ENCODE data around the gene EPHB1. TPM values are rescaled to one million over a fixed set of nuclear protein-coding genes. Genes with fewer than 3 reads are reported as not detected.

The EPHB1 gene
- total RNA-seq, 1 experiment from 2014 or later, result 0.86 TPM

GRCh38 chr3:135213822-135214221 is 418.8 kb downstream of the EPHB1 start:
- ATAC-seq (no peak), DNase-seq (ENCODE audit: low read depth, low spot score) (no peak)
- no peak overlapping the region for H3K27ac ChIP-seq (ENCODE audit: low read depth, low read length)
- no peak overlapping the region for H2AFZ ChIP-seq (ENCODE audit: low read depth, low read length, poor library complexity, severe bottlenecking)
- ChIA-PET POLR2A (no interaction called here), CTCF (no interaction called here), RAD21 (ENCODE audit: low non-redundant PET in 1 of 2, low total read pairs in 2 of 2, uncharacterized antibody in 2 of 2, unreplicated experiment in 2 of 2) (no interaction called here)
- no peaks in the 10 kb centered on the region for H4K20me1 ChIP-seq (ENCODE audit: insufficient read depth)
- H3K27me3 ChIP-seq (ENCODE audit: insufficient read depth, low read length), result 0 out of 2 replicates have a peak, but pooled peaks cover 3% of the 10 kb centered on the region
- no peak overlapping the region for H3K9ac ChIP-seq (ENCODE audit: low read length)
- intact Hi-C loops (cut with micrococcal nuclease), result no loop called here
- H3K4me1 ChIP-seq (ENCODE audit: control insufficient read depth in 1 of 2, insufficient read depth in 2 of 2, low read length in 2 of 2), result no peaks in the 10 kb centered on the region
- H3K9me2 ChIP-seq (ENCODE audit: insufficient read depth), result no peaks in the 10 kb centered on the region
- no peaks in the 10 kb centered on the region for H3K79me2 ChIP-seq (ENCODE audit: insufficient read depth, low read length)
- no peak overlapping the region for H3K4me2 ChIP-seq (ENCODE audit: low read length)
- H3K36me3 ChIP-seq (ENCODE audit: control insufficient read depth in 1 of 2, insufficient read depth in 2 of 2, low read length in 2 of 2), result no peaks in the 10 kb centered on the region
- TF ChIP-seq SRF (IDR thresholded peaks at IDR 0.05; ENCODE audit: low read depth) (no peak), REST (IDR thresholded peaks at IDR 0.05; ENCODE audit: low read depth) (no peak), TCF7L2 (IDR thresholded peaks at IDR 0.05; ENCODE audit: borderline replicate concordance, extremely low read depth, insufficient read depth, insufficient read length) (no peak), JUND (IDR thresholded peaks at IDR 0.05) (no peak), CEBPB (IDR thresholded peaks at IDR 0.05; ENCODE audit: low read depth) (no peak), FOSL1 (IDR thresholded peaks at IDR 0.05; ENCODE audit: low read depth) (no peak), YY1 (IDR thresholded peaks at IDR 0.05; ENCODE audit: extremely low read depth, insufficient replicate concordance, low read depth, low read length) (no peak), SIN3A (IDR thresholded peaks at IDR 0.05; ENCODE audit: low read depth) (no peak), ZFX (IDR thresholded peaks at IDR 0.05) (no peak), ZBTB33 (IDR thresholded peaks at IDR 0.05; ENCODE audit: extremely low read depth, insufficient replicate concordance, low read length) (no peak), POLR2A (IDR thresholded peaks at IDR 0.05; ENCODE audit: borderline replicate concordance, extremely low read depth, insufficient read depth, insufficient read length) (no peak), ATF3 (IDR thresholded peaks at IDR 0.05) (no peak), EGR1 (IDR thresholded peaks at IDR 0.05; ENCODE audit: low read depth) (no peak), ELF1 (IDR thresholded peaks at IDR 0.05; ENCODE audit: borderline replicate concordance, low read depth) (no peak), EZH2 (IDR thresholded peaks at IDR 0.05) (no peak), EZH2phosphoT487 (IDR thresholded peaks at IDR 0.05; ENCODE audit: borderline replicate concordance) (no peak), SP1 (IDR thresholded peaks at IDR 0.05; ENCODE audit: low read depth) (no peak), CTCF (IDR thresholded peaks at IDR 0.05 in 2 of 3, conservative IDR thresholded peaks at IDR 0.05 in 1 of 3; ENCODE audit: borderline replicate concordance in 1 of 3, insufficient read depth in 1 of 3, low read depth in 2 of 3, low read length in 2 of 3) (no peak), POLR2AphosphoS5 (IDR thresholded peaks at IDR 0.05; ENCODE audit: low read depth, low read length) (no peak), MAX (IDR thresholded peaks at IDR 0.05) (no peak)
- BruUV-seq (replicated peaks), result no TSS peak
- no peak overlapping the region for H3K4me3 ChIP-seq (replicated peaks in 1 of 2; ENCODE audit: low read depth in 1 of 2, low read length in 2 of 2)
- H3K9me3 ChIP-seq (ENCODE audit: control insufficient read depth in 1 of 2, insufficient read depth in 1 of 2, low read depth in 1 of 2, low read length in 2 of 2), result no peaks in the 10 kb centered on the region

Measured in HCT116 (cell line).